Pancreas (tissue), 10 donors: ENCODE measurements around the gene OGFOD3. TPM values are rescaled to one million over a fixed set of nuclear protein-coding genes. Genes with fewer than 3 reads are reported as not detected.

ENCODE experiments used
- ATAC-seq, 4 donors: fragments of 200-7000 bp; cut with Tn5 transposase; one replicate each; pipeline versions ENCODE4 v1.8.0 to v1.9.1; 2020; ENCODE audit warnings: mild to moderate bottlenecking in 4 of 4, moderate library complexity in 4 of 4
- DNase-seq, 6 donors: peaks; one replicate each; pipeline ENCODE4 v3.0.0-alpha.2; 2020
- FAIRE-seq: peaks from 2 replicates; lab custom pipeline; 2012; peaks lifted over from hg19 to GRCh38; lab: Jason Lieb, UNC
- H3K27ac ChIP-seq, 4 donors: fragments of 200-600 bp; sonication (generic); 1 replicate in 3 of 4; 2 replicates in 1 of 4; pipeline versions ENCODE4 v1.5.0 to v1.8.0; 2020
- H3K27me3 ChIP-seq, 4 donors: fragments of 200-600 bp; one replicate each; pipeline ENCODE4 v1.8.0; 2021
- H3K36me3 ChIP-seq, 3 donors: fragments of 200-600 bp; sonication (generic) in 1 of 3; one replicate each; pipeline versions ENCODE4 v1.5.0 to v1.8.0; 2020 to 2021
- H3K4me1 ChIP-seq, 3 donors: fragments of 200-600 bp; one replicate each; pipeline ENCODE4 v1.8.0; 2021
- H3K4me3 ChIP-seq, 4 donors: fragments of 200-600 bp; sonication (generic) in 2 of 4; one replicate each; pipeline versions ENCODE4 v1.5.0 to v1.8.0; 2020 to 2021
- H3K9me3 ChIP-seq, 4 donors: fragments of 200-600 bp; one replicate each; pipeline ENCODE4 v1.8.0; 2021
- CTCF ChIP-seq, 4 donors: fragments of 200-600 bp; sonication (generic) in 3 of 4; IDR thresholded peaks; one replicate each; pipeline versions ENCODE4 v1.5.0 to v1.8.0; 2021; ENCODE audit warnings: antibody characterized with exemption in 4 of 4
- WGBS, 2 donors: extraction: QIAGEN DNeasy Blood & Tissue Kit; methylation state at CpG; one replicate each; pipeline ENCODE4 v1.1.7; 2013; 5-methylcytosine and 5-hydroxymethylcytosine counted together
- intact Hi-C, 3 donors: fragments of 100-400 bp; cut with DNase I; formaldehyde crosslinking; loops; one replicate each; pipeline versions ENCODE4 v1.11.1 to v1.14.2; 2022
- polyA plus RNA-seq, 2 donors: library from polyadenylated mRNA; stranded (reverse); fragments of 200-250 nt; gene quantifications; one replicate each; pipeline ENCODE4 v1.2.3, GENCODE V29; 2013
- total RNA-seq, 6 donors: library from RNA; stranded (reverse); fragmentation: NEBNext Ultra II Directional in 4 of 6; extraction: Animal tissue kit (Norgen Biotek cat#: 25700) in 4 of 6; gene quantifications; one replicate each; pipeline versions ENCODE4 v1.2.1 to v1.2.4, GENCODE V29; 2021 to 2023
- donor health status: healthy with polysubstance abuse.
- donor health status: DM: no; HTN: no; CAD: no; lungs with moderate emphysema.
- donor health status: DM: no; HTN: no; CAD: no.
- donor health status: control.
- donor health status: control.
- donor health status: Bipolar disorder and iron deficiency.
- donor health status: DM: yes; HTN: yes; CAD: no.
- donor health status: DM: no; HTN: no; CAD: no.
- donor health status: DM: no; HTN: no; CAD: no.
- donor health status: DM: yes; HTN: yes; CAD: no.

Gene OGFOD3
- total and polyA plus RNA-seq, 8 donors = 17.8 to 28.0 (median 19.9) TPM

GRCh38 chr17:82388223-82388921, 30.0 kb downstream of the OGFOD3 start:
- Histone ChIP-seq H3K27ac (no peak overlapping the region), H3K27me3 (no peaks in the 10 kb centered on the region), H3K4me1 (peaks cover 3 to 23% (median 15%) of the 10 kb centered on the region in 3 donors), H3K36me3 (no peaks in the 10 kb centered on the region), H3K9me3 (no peaks in the 10 kb centered on the region), H3K4me3 (no peak overlapping the region)
- TF ChIP-seq CTCF (IDR thresholded peaks at IDR 0.05) = no peak
- ATAC-seq (peak in 3 of 4 donors; percentile 26 to 57 (median 44)), DNase-seq (peak; percentile 71 to 93 (median 83)), FAIRE-seq (no peak)
- intact Hi-C loops = no loop called here
- WGBS, 2 donors = 53% methylated on average over 30 to 34 of the region's 34 CpGs

- Histone ChIP-seq H3K9me3 (no peaks in the 10 kb centered on the region), H3K4me3 (no peak overlapping the region), H3K27me3 (no peaks in the 10 kb centered on the region), H3K36me3 (no peaks in the 10 kb centered on the region), H3K27ac (no peak overlapping the region), H3K4me1 (peaks cover 3 to 23% (median 15%) of the 10 kb centered on the region in 3 donors)
- intact Hi-C loops = no loop called here
- TF ChIP-seq CTCF (IDR thresholded peaks at IDR 0.05) = no peak
- FAIRE-seq (no peak), DNase-seq (no peak), ATAC-seq (no peak)
- 66 to 67% methylated on average over 3 of the region's 3 CpGs for WGBS, 2 donors
Measured at GRCh38 chr17:82387705-82388106, 30.7 kb downstream of the OGFOD3 start.

- H3K27ac ChIP-seq = no peak overlapping the region
- H3K27me3 ChIP-seq = no peaks in the 10 kb centered on the region
- no peaks in the 10 kb centered on the region for H3K36me3 ChIP-seq
- intact Hi-C loops = no loop called here
- peaks cover 3 to 23% (median 15%) of the 10 kb centered on the region in 3 donors for H3K4me1 ChIP-seq
- no peak for FAIRE-seq
- TF ChIP-seq CTCF (IDR thresholded peaks at IDR 0.05) = no peak
- peak in 1 of 6 donors; percentile 82 for DNase-seq
- H3K4me3 ChIP-seq = no peak overlapping the region
- no peaks in the 10 kb centered on the region for H3K9me3 ChIP-seq
- ATAC-seq = no peak
- WGBS, 2 donors = 74 to 76% methylated on average over 31 to 38 of the region's 38 CpGs
Measured at GRCh38 chr17:82386881-82387704, 31.3 kb downstream of the OGFOD3 start.

- FAIRE-seq (no peak), DNase-seq (no peak), ATAC-seq (no peak)
- no peak for TF ChIP-seq CTCF (IDR thresholded peaks at IDR 0.05)
- peaks cover 3 to 23% (median 15%) of the 10 kb centered on the region in 3 donors for H3K4me1 ChIP-seq
- H3K4me3 ChIP-seq = no peak overlapping the region
- no peaks in the 10 kb centered on the region for H3K9me3 ChIP-seq
- H3K27ac ChIP-seq = no peak overlapping the region
- intact Hi-C loops = no loop called here
- no peaks in the 10 kb centered on the region for H3K36me3 ChIP-seq
- no peaks in the 10 kb centered on the region for H3K27me3 ChIP-seq
- WGBS, 2 donors = 82 to 85% methylated on average over 16 to 17 of the region's 17 CpGs
Measured at GRCh38 chr17:82386255-82386831, 32.0 kb downstream of the OGFOD3 start.
